ENCODE measurements around the gene PRKCH.

PRKCH gene

DNA sequence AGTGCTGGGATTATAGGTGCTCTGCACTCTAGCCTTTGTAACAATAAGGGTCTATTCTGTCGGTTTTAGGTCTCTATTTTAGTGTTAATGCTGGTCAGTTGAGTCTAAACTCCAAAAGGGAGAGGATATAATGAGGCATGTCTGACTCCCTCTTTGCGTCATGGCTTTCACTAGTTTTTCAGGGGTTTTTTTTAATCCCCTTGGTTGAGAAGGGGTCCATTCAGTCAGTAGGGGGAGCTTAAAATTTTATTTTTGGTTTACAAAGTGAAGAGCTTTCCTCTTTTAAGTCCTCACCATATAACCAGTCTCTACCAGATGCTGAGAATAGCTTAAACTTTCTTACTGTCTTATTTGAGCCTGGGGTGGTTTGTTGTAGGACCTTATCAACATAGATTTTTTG lies 106.9 kb downstream of the PRKCH start:
- no peak for DNase-seq (ENCODE audit: low read depth)
- no peak overlapping the region for H3K4me3 ChIP-seq (ENCODE audit: low read depth, low read length)
- no peak for TF ChIP-seq MYC (IDR thresholded peaks at IDR 0.05; ENCODE audit: low read depth, low read length)

DNA sequence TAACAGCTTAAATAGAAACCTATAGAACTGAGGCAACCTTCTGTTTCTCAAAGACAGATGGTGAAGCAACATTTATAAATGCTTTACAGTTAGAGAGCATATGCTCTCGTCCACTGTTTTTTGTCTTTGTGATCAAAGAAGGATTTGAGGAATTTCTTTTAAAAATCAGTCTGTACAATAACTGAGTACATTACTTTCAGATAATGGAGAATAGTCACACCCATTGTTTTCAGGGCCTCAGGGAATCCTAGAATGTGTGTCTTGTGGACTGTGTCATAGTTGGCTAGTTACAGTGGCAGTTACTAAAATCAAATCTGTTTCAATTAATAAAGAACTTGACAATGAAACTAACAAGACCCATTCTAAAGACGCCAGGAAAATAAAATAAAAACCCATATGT lies 107.9 kb downstream of the PRKCH start:
- no peak for DNase-seq (ENCODE audit: low read depth)
- H3K4me3 ChIP-seq (ENCODE audit: low read depth, low read length): no peak overlapping the region
- TF ChIP-seq, protein P1, sequence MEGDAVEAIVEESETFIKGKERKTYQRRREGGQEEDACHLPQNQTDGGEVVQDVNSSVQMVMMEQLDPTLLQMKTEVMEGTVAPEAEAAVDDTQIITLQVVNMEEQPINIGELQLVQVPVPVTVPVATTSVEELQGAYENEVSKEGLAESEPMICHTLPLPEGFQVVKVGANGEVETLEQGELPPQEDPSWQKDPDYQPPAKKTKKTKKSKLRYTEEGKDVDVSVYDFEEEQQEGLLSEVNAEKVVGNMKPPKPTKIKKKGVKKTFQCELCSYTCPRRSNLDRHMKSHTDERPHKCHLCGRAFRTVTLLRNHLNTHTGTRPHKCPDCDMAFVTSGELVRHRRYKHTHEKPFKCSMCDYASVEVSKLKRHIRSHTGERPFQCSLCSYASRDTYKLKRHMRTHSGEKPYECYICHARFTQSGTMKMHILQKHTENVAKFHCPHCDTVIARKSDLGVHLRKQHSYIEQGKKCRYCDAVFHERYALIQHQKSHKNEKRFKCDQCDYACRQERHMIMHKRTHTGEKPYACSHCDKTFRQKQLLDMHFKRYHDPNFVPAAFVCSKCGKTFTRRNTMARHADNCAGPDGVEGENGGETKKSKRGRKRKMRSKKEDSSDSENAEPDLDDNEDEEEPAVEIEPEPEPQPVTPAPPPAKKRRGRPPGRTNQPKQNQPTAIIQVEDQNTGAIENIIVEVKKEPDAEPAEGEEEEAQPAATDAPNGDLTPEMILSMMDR (IDR thresholded peaks at IDR 0.05; ENCODE audit: low read depth, low read length): no peak
- TF ChIP-seq POLR2A (IDR thresholded peaks at IDR 0.05; ENCODE audit: extremely low read depth, insufficient read length): no peak
- TF ChIP-seq, protein P2, sequence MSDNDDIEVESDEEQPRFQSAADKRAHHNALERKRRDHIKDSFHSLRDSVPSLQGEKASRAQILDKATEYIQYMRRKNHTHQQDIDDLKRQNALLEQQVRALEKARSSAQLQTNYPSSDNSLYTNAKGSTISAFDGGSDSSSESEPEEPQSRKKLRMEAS (IDR thresholded peaks at IDR 0.05; ENCODE audit: low read depth, low read length): no peak

DNA sequence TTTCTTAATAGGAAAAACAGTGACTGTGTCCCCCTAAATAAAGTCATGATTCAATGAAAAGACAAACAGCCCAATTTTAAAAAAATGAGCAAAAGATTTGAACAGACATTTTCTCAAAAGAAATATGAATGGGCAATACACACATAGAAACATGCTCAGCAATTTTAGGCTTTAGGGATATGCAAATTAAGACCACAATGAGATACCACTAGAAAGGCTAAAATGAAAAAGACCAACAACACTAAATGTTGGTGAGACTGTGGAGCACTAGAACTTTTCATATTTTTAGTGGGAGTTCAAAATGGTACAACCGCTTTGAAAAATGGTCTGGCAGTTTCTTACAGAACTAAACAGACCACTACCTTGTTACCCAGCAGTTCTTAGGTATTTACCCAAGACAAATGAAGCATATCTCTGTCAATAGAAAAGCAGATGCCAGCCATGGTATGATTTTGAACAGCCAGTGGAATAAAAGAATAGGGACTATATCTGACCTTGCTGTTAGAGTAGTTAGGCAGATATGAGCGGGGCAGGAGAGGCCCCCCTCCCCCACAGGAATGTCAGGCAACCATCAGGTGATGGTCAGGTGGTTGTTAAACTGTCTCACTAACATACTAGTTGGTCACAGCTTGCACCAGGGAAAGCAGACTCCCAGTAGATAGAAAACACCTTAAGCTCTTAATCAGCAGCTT lies 108.8 kb downstream of the PRKCH start:
- DNase-seq (ENCODE audit: low read depth): no peak
- no peak overlapping the region for H3K4me3 ChIP-seq (ENCODE audit: low read depth, low read length)
- TF ChIP-seq, protein P2 (IDR thresholded peaks at IDR 0.05; ENCODE audit: low read depth, low read length): no peak
- TF ChIP-seq MYC (IDR thresholded peaks at IDR 0.05; ENCODE audit: low read depth, low read length) (no peak), POLR2A (IDR thresholded peaks at IDR 0.05; ENCODE audit: extremely low read depth, insufficient read length) (no peak)
- TF ChIP-seq, protein P1 (IDR thresholded peaks at IDR 0.05; ENCODE audit: low read depth, low read length): no peak

DNA sequence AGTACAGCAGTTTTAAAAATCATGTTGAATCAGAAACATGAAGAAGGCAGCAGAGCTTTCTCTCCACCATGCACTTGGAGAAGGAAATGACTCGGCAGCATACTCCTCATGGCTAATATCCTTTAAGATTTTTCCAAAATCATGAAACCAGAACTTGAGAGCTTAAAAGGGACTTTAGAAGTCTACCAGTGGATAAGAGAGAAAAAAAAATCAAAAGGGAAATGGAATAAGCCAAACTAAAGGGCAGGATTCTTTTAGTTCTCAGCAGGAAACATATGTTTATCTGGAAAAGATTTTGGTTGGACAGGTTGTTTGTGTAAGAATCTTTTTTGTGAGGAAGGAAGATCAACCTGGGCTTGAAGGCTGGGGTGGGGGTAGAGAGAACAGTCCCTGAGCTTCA lies 111.8 kb downstream of the PRKCH start:
- no peak overlapping the region for H3K4me3 ChIP-seq (ENCODE audit: low read depth, low read length)
- no peak for DNase-seq (ENCODE audit: low read depth)
- TF ChIP-seq MYC (IDR thresholded peaks at IDR 0.05; ENCODE audit: low read depth, low read length): no peak
- TF ChIP-seq, protein P1 (IDR thresholded peaks at IDR 0.05; ENCODE audit: low read depth, low read length): no peak
- TF ChIP-seq, protein P2 (IDR thresholded peaks at IDR 0.05; ENCODE audit: low read depth, low read length): no peak
- TF ChIP-seq POLR2A (IDR thresholded peaks at IDR 0.05; ENCODE audit: extremely low read depth, insufficient read length): no peak

DNA sequence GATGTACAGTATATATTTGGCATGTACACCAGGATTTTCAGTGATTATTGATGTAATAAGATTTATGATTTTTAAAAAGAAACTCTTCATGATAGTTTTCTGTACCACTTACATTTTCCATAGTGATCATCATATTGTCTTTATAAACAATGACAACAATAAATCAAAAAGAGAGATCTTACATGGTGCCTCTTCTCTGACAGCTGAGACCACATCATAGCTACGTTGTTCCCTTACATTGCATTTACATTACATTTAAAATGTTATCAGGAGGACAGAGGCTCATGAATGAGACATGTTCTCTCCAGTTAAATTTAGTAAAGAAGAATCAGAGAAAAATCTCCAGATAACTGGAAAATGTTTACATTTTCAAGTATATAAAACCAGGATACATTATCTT lies 112.4 kb downstream of the PRKCH start:
- DNase-seq (ENCODE audit: low read depth): no peak
- no peak overlapping the region for H3K4me3 ChIP-seq (ENCODE audit: low read depth, low read length)
- TF ChIP-seq, protein P1 (IDR thresholded peaks at IDR 0.05; ENCODE audit: low read depth, low read length): no peak
- TF ChIP-seq MYC (IDR thresholded peaks at IDR 0.05; ENCODE audit: low read depth, low read length) (no peak), POLR2A (IDR thresholded peaks at IDR 0.05; ENCODE audit: extremely low read depth, insufficient read length) (no peak)
- TF ChIP-seq, protein P2 (IDR thresholded peaks at IDR 0.05; ENCODE audit: low read depth, low read length): no peak

DNA sequence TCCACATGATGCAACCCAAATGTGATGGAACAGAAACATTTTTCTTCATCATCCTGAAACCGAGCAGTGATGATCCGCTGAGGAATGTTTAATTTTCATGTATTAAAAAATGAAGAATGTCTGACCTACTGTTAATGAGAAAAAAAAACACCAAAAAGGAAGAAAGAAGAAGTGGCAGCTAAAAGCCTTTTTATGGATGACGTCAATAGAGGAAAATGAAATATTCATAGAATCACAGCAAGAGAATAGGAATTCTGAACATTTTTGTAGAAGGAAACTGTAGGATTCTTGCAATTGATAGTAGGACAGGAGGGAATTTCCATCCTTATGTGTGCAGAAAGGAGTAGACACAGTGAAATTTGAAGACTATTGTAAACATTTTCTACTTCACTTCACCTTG lies 112.9 kb downstream of the PRKCH start:
- DNase-seq (ENCODE audit: low read depth): no peak
- H3K4me3 ChIP-seq (ENCODE audit: low read depth, low read length): no peak overlapping the region
- TF ChIP-seq POLR2A (IDR thresholded peaks at IDR 0.05; ENCODE audit: extremely low read depth, insufficient read length) (no peak), MYC (IDR thresholded peaks at IDR 0.05; ENCODE audit: low read depth, low read length) (no peak)
- TF ChIP-seq, protein P1 (IDR thresholded peaks at IDR 0.05; ENCODE audit: low read depth, low read length): no peak
- TF ChIP-seq, protein P2 (IDR thresholded peaks at IDR 0.05; ENCODE audit: low read depth, low read length): no peak

Measured in NB4 (cell line).